ENCODE data around the gene ATXN1. TPM values are rescaled to one million over a fixed set of nuclear protein-coding genes. Genes with fewer than 3 reads are reported as not detected.

Gene ATXN1
- total and polyA plus RNA-seq, 2 of the 8 experiments (the other 6 are each of a cell fraction or from before 2014, with no cell fraction given): 1.6 to 4.0 TPM

DNA sequence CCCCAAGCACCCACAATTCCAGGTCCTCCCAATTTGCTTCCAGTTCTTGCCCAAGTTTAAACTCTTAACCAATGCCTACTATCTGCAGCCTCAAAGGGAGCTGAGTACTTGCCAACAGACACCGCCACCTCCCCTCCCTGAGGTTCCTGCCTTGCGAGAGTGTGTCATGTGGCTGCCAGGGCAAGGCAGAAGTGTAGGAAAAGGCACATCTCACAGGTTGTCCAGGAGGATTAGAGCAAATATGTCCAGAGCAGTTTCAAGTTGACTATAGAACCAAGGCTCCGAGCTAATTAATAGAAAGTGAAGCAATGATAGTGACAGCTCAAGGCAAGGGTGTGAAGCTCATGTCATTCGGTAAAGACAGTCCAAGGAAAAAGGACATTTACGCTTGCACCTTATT, 127.8 kb downstream of the ATXN1 start:
- Histone ChIP-seq H2AK5ac (ENCODE audit: low read depth, low read length) (no peak overlapping the region), H3K4me1 (replicated peaks in 1 of 4; ENCODE audit: control insufficient read depth in 3 of 4, insufficient read depth in 4 of 4, low read length in 3 of 4) (peaks cover 0 to 9% (median 2%) of the 10 kb centered on the region in 4 experiments; a peak in 2 of 7 replicates), H3K79me2 (ENCODE audit: control insufficient read depth in 1 of 2, insufficient read depth in 2 of 2, low read length in 2 of 2) (no peaks in the 10 kb centered on the region), H2BK20ac (ENCODE audit: low read length) (no peak overlapping the region), H2BK5ac (ENCODE audit: low read depth, low read length) (no peak overlapping the region), H3K9me3 (ENCODE audit: insufficient read depth in 2 of 2, low read depth in 1 of 2, low read length in 1 of 2) (peaks cover 0 to 4% of the 10 kb centered on the region in 2 experiments; a peak in 1 of 4 replicates), H2AFZ (ENCODE audit: low read length) (no peak overlapping the region), H4K5ac (ENCODE audit: insufficient read length, low read depth, low read length) (no peak overlapping the region), H3K4ac (replicated peaks; ENCODE audit: insufficient read length, low read depth, low read length) (no peak overlapping the region), H3K14ac (ENCODE audit: insufficient read length) (no peak overlapping the region), H4K20me1 (replicated peaks in 1 of 2; ENCODE audit: control insufficient read depth in 1 of 2, insufficient read depth in 2 of 2, low read length in 2 of 2) (no peaks in the 10 kb centered on the region), H3K23me2 (ENCODE audit: low read depth, low read length) (no peaks in the 10 kb centered on the region), H2BK15ac (ENCODE audit: low read length) (no peak overlapping the region), H3K79me1 (ENCODE audit: low read depth, low read length) (no peaks in the 10 kb centered on the region), H3K27ac (ENCODE audit: low read depth, low read length) (no peak overlapping the region), H3K18ac (ENCODE audit: extremely low read depth, low read length) (no peak overlapping the region), H4K91ac (replicated peaks; ENCODE audit: insufficient read length, low read length) (no peak overlapping the region), H3K56ac (replicated peaks; ENCODE audit: insufficient read length, low read depth, low read length) (no peak overlapping the region), H3K27me3 (replicated peaks in 1 of 4; ENCODE audit: control insufficient read depth in 3 of 4, extremely low read depth in 1 of 4, insufficient read depth in 3 of 4, low read length in 3 of 4) (no peaks in the 10 kb centered on the region), H3K4me3 (ENCODE audit: extremely low read depth in 1 of 4, insufficient read depth in 2 of 4, low read depth in 3 of 4, low read length in 4 of 4) (no peak overlapping the region), H4K8ac (ENCODE audit: extremely low read depth, insufficient read depth, low read length) (no peak overlapping the region), H3K36me3 (ENCODE audit: control insufficient read depth in 2 of 4, insufficient read depth in 4 of 4, low read length in 3 of 4) (no peaks in the 10 kb centered on the region), H3K23ac (ENCODE audit: insufficient read length) (no peak overlapping the region), H3K4me2 (ENCODE audit: insufficient read depth in 1 of 2, low read depth in 2 of 2, low read length in 2 of 2) (no peak overlapping the region), H2BK12ac (ENCODE audit: low read depth, low read length) (no peak overlapping the region), H3K9ac (replicated peaks in 1 of 4; ENCODE audit: extremely low read depth in 1 of 4, low read depth in 3 of 4, low read length in 3 of 4) (no peak overlapping the region), H2BK120ac (replicated peaks; ENCODE audit: low read depth, low read length) (no peak overlapping the region)
- ChIA-PET POLR2A (ENCODE audit: partially characterized antibody) (no interaction called here), CTCF (ENCODE audit: partially characterized antibody) (interaction anchor here (1.0 kb wide), 1 partner anchor 278 kb away, joined by 3 read pairs; no protein-coding TSS in a partner anchor)
- FAIRE-seq: no peak
- TF ChIP-seq KDM1A (IDR thresholded peaks at IDR 0.05; ENCODE audit: borderline replicate concordance, low read length) (no peak), EP300 (IDR thresholded peaks at IDR 0.05; ENCODE audit: borderline replicate concordance in 1 of 2, low read depth in 2 of 2, low read length in 2 of 2) (no peak), FOSL1 (IDR thresholded peaks at IDR 0.05; ENCODE audit: insufficient read depth, low read depth, low read length) (no peak), JUND (IDR thresholded peaks at IDR 0.05; ENCODE audit: low read length) (no peak), E2F6 (IDR thresholded peaks at IDR 0.05) (no peak), POU5F1 (IDR thresholded peaks at IDR 0.05; ENCODE audit: low read depth, low read length) (no peak), CBX5 (IDR thresholded peaks at IDR 0.05; ENCODE audit: low read depth, low read length) (no peak), SP1 (IDR thresholded peaks at IDR 0.05; ENCODE audit: low read depth, low read length) (no peak)
- WGBS, 2 experiments (ENCODE audit: extremely low coverage in 1 of 2, insufficient coverage in 1 of 2, insufficient read length in 1 of 2, insufficient replicate concordance in 2 of 2, low coverage in 1 of 2, low lambda C conversion rate in 2 of 2, missing lambda C conversion rate in 1 of 2): 90% methylated on average over 5 of the region's 5 CpGs; no CpG with 5 or more reads in 1 of the 2 experiments
- no peak for DNase-seq (ENCODE audit: low read depth in 1 of 2, low spot score in 2 of 2)
